OCI-LY7 (cell line): ENCODE results near the gene LRRC47. TPM values are rescaled to one million over a fixed set of nuclear protein-coding genes. Genes with fewer than 3 reads are reported as not detected.
A peak's percentile ranks its signal among the peaks of the same experiment; 100 is the strongest.

Experiments
- BruUV-seq: library from RNA; stranded (reverse); fragments of 400-500 nt; replicated peaks from 2 replicates; lab custom pipeline; 2021; lab: Mats Ljungman, UMichigan
- CTCF ChIA-PET: fragments of 300-600 bp; sonication (Branson Sonifier 250); formaldehyde crosslinking; loops from one replicate; lab custom pipeline; 2022; ENCODE audit warnings: antibody characterized with exemption; ENCODE audit not compliant: unreplicated experiment; lab: Charles Lee
- POLR2A ChIA-PET: fragments of 300-600 bp; sonication (Branson Sonifier 250); formaldehyde crosslinking; loops from one replicate; lab custom pipeline; 2022; ENCODE audit warnings: antibody characterized with exemption; lab: Charles Lee
- DNase-seq: peaks from one replicate; pipeline ENCODE4 v3.0.0-alpha.2; 2015; ENCODE audit warnings: low spot score
- H2AFZ ChIP-seq: fragments of 200-600 bp; sonication (generic), shearing (Covaris generic); 2 replicates; pipeline ENCODE4 v1.6.1; 2014; ENCODE audit warnings: mild to moderate bottlenecking, antibody characterized with exemption, low read length, moderate library complexity
- H3K27ac ChIP-seq: fragments of 200-600 bp; sonication (generic); 2 replicates; pipeline ENCODE4 v1.5.1; 2014; ENCODE audit warnings: mixed run types, low read depth, mild to moderate bottlenecking, moderate library complexity, low read length, inconsistent platforms; ENCODE audit not compliant: poor library complexity, severe bottlenecking
- H3K36me3 ChIP-seq: fragments of 200-600 bp; sonication (generic); 2 replicates; pipeline ENCODE4 v1.6.1; 2014; ENCODE audit warnings: mild to moderate bottlenecking, antibody characterized with exemption, low read length, moderate library complexity, mixed read lengths; ENCODE audit not compliant: insufficient read depth
- H3K4me1 ChIP-seq: fragments of 200-600 bp; sonication (generic); 2 replicates; pipeline ENCODE4 v1.5.1; 2014; ENCODE audit warnings: mild to moderate bottlenecking, low read length; ENCODE audit not compliant: insufficient read depth, poor library complexity, severe bottlenecking
- H3K4me2 ChIP-seq: fragments of 200-600 bp; sonication (generic); 2 replicates; pipeline ENCODE4 v1.6.1; 2014; ENCODE audit warnings: mild to moderate bottlenecking, low read length
- H3K4me3 ChIP-seq: fragments of 200-600 bp; sonication (generic); 2 replicates; pipeline ENCODE4 v1.5.1; 2014; ENCODE audit warnings: mild to moderate bottlenecking, low read depth, low read length; ENCODE audit not compliant: poor library complexity, severe bottlenecking
- H3K79me2 ChIP-seq: fragments of 200-600 bp; sonication (generic); 2 replicates; pipeline ENCODE4 v1.6.1; 2016; ENCODE audit warnings: low read depth, mild to moderate bottlenecking, low read length, moderate library complexity, mixed read lengths; ENCODE audit not compliant: insufficient read depth
- H3K9me2 ChIP-seq: fragments of 200-600 bp; sonication (generic); 2 replicates; pipeline ENCODE4 v1.6.1; 2016; ENCODE audit warnings: mild to moderate bottlenecking, low read length, mixed read lengths; ENCODE audit not compliant: insufficient read depth
- H3K9me3 ChIP-seq: fragments of 200-600 bp; sonication (generic); 2 replicates; pipeline ENCODE4 v1.6.1; 2014; ENCODE audit warnings: mild to moderate bottlenecking, mixed run types, low read length, mixed read lengths
- H4K20me1 ChIP-seq: fragments of 200-600 bp; sonication (generic); 2 replicates; pipeline ENCODE4 v1.6.1; 2014; ENCODE audit warnings: mild to moderate bottlenecking, antibody characterized with exemption, low read length, moderate library complexity, mixed read lengths; ENCODE audit not compliant: insufficient read depth
- CTCF ChIP-seq: fragments of 200-600 bp; sonication (generic); conservative IDR thresholded peaks from 2 replicates; pipeline ENCODE4 v1.5.1; 2014; ENCODE audit warnings: mild to moderate bottlenecking, antibody characterized with exemption, low read length, moderate library complexity, mixed read lengths
- EZH2phosphoT487 ChIP-seq: fragments of 200-600 bp; sonication (generic); IDR thresholded peaks from 2 replicates; pipeline ENCODE4 v1.6.1; 2018; ENCODE audit warnings: low read depth, borderline replicate concordance, mild to moderate bottlenecking, mixed run types, antibody characterized with exemption, low read length, moderate library complexity, mixed read lengths
- intact Hi-C: fragments of 100-400 bp; cut with micrococcal nuclease; formaldehyde crosslinking; loops from one replicate; pipeline ENCODE4 v1.10.0; 2022; ENCODE audit not compliant: unreplicated experiment
- total RNA-seq, 2 experiments: library from RNA; depleted of rRNA in 1 of 2; stranded (reverse); fragments of >200 nt in 1 of 2; shearing (Covaris generic) in 1 of 2; gene quantifications; 2 replicates each; pipeline ENCODE4 v1.2.3, GENCODE V29; 2014 to 2022

The LRRC47 gene
- total RNA-seq, 2 experiments from 2014 or later = 36.4 to 49.1 TPM

- no TSS peak for BruUV-seq
- Histone ChIP-seq H2AFZ (no peak overlapping the region), H3K4me3 (no peak overlapping the region), H3K79me2 (no peaks in the 10 kb centered on the region), H3K4me2 (no peak overlapping the region), H3K9me2 (no peaks in the 10 kb centered on the region), H3K4me1 (peaks cover 20% of the 10 kb centered on the region), H3K9me3 (no peaks in the 10 kb centered on the region), H4K20me1 (no peaks in the 10 kb centered on the region), H3K27ac (no peak overlapping the region), H3K36me3 (peaks cover 29% of the 10 kb centered on the region)
- intact Hi-C loops = loop anchor here (1.0 kb wide), 1 partner anchor 21 kb away; no protein-coding TSS in a partner anchor
- ChIA-PET CTCF (no interaction called here), POLR2A (no interaction called here)
- no peak for DNase-seq
- TF ChIP-seq CTCF (peak; percentile 45; the same call in 1 of the 2 replicates), EZH2phosphoT487 (no peak)
These were observed 19.9 kb downstream of the LRRC47 start for GRCh38 chr1:3776231-3776961.

- Histone ChIP-seq H3K4me1 (peaks cover 22% of the 10 kb centered on the region), H2AFZ (no peak overlapping the region)
These were observed 20.6 kb downstream of the LRRC47 start for GRCh38 chr1:3775490-3776230.

More at GRCh38 chr1:3775490-3776230, 20.6 kb downstream of the LRRC47 start:
- peaks cover 22% of the 10 kb centered on the region for H3K36me3 ChIP-seq
- no peaks in the 10 kb centered on the region for H3K79me2 ChIP-seq
- DNase-seq = peak; percentile 88
- no peak overlapping the region for H3K4me3 ChIP-seq
- no peaks in the 10 kb centered on the region for H3K9me2 ChIP-seq
- H3K9me3 ChIP-seq = no peaks in the 10 kb centered on the region
- no peak overlapping the region for H3K27ac ChIP-seq
- TF ChIP-seq EZH2phosphoT487 (no peak), CTCF (peak; percentile 87)
- ChIA-PET CTCF (no interaction called here), POLR2A (no interaction called here)
- intact Hi-C loops = loop anchor here (1.0 kb wide), 1 partner anchor 22 kb away; no protein-coding TSS in a partner anchor
- H3K4me2 ChIP-seq = peak overlapping the region; percentile 8; the same call in 1 of the 2 replicates
- no TSS peak for BruUV-seq
- no peaks in the 10 kb centered on the region for H4K20me1 ChIP-seq
